GM12872 (cell line): ENCODE results near the gene MTMR2.

Source experiments
- CTCF ChIP-seq: IDR thresholded peaks from 3 replicates; pipeline ENCODE4 v1.5.1; 2011; ENCODE audit warnings: low read depth, mild to moderate bottlenecking, low read length, moderate library complexity; ENCODE audit not compliant: insufficient read depth

MTMR2 gene

GRCh38 chr11:95849087-95849825 is 74.7 kb downstream of the MTMR2 start:
- peak; percentile 43; the same call in 1 of the 3 replicates for TF ChIP-seq CTCF

GRCh38 chr11:95845167-95845566 is 78.7 kb downstream of the MTMR2 start:
- no peak for TF ChIP-seq CTCF

GRCh38 chr11:95835768-95836488 is 88.0 kb downstream of the MTMR2 start:
- TF ChIP-seq CTCF = peak; percentile 74

GRCh38 chr11:95835351-95835750 is 88.6 kb downstream of the MTMR2 start:
- TF ChIP-seq CTCF = no peak

GRCh38 chr11:95833378-95833777 is 90.5 kb downstream of the MTMR2 start:
- no peak for TF ChIP-seq CTCF

GRCh38 chr11:95832763-95833162 is 91.1 kb downstream of the MTMR2 start:
- TF ChIP-seq CTCF = no peak

GRCh38 chr11:95831198-95831883 is 92.6 kb downstream of the MTMR2 start:
- no peak for TF ChIP-seq CTCF
